ENCODE measurements around the gene SNAP29. TPM values are rescaled to one million over a fixed set of nuclear protein-coding genes. Genes with fewer than 3 reads are reported as not detected.
"Not testable (repeated sequence)": the region's sequence is repeated elsewhere in the genome, so short reads cannot be mapped to it uniquely, and the experiment has no call there.

Gene SNAP29
- total RNA-seq, 1 donor from 2014 or later = 20.2 TPM

- no peaks in the 10 kb centered on the region for H3K4me1 Mint-ChIP-seq
- no peaks in the 10 kb centered on the region for H3K36me3 Mint-ChIP-seq (ENCODE audit: low read depth)
- H3K27me3 Mint-ChIP-seq (ENCODE audit: low read depth) = peaks cover 3% of the 10 kb centered on the region
- no peaks in the 10 kb centered on the region for H3K9me3 Mint-ChIP-seq
- no peak for TF ChIP-seq CTCF (conservative IDR thresholded peaks at IDR 0.05)
- no peak overlapping the region for H3K4me3 Mint-ChIP-seq
- DNase-seq (ENCODE audit: low read depth, low spot score) = no peak
- no peak overlapping the region for H3K27ac Mint-ChIP-seq (ENCODE audit: unreplicated experiment)
These were observed 44.3 kb downstream of the SNAP29 start for GRCh38 chr22:20903093-20903492.

- no peak overlapping the region for H3K27ac Mint-ChIP-seq (ENCODE audit: unreplicated experiment)
- H3K9me3 Mint-ChIP-seq = no peaks in the 10 kb centered on the region
- DNase-seq (ENCODE audit: low read depth, low spot score) = no peak
- H3K4me3 Mint-ChIP-seq = no peak overlapping the region
- peaks cover 3% of the 10 kb centered on the region for H3K27me3 Mint-ChIP-seq (ENCODE audit: low read depth)
- no peaks in the 10 kb centered on the region for H3K36me3 Mint-ChIP-seq (ENCODE audit: low read depth)
- TF ChIP-seq CTCF (conservative IDR thresholded peaks at IDR 0.05) = no peak
- no peaks in the 10 kb centered on the region for H3K4me1 Mint-ChIP-seq
These were observed 45.5 kb downstream of the SNAP29 start for GRCh38 chr22:20904008-20904979.

GRCh38 chr22:20904980-20905355, 46.2 kb downstream of the SNAP29 start:
- H3K27ac Mint-ChIP-seq (ENCODE audit: unreplicated experiment) = no peak overlapping the region
- H3K9me3 Mint-ChIP-seq = no peaks in the 10 kb centered on the region
- peaks cover 3% of the 10 kb centered on the region for H3K27me3 Mint-ChIP-seq (ENCODE audit: low read depth)
- no peaks in the 10 kb centered on the region for H3K36me3 Mint-ChIP-seq (ENCODE audit: low read depth)
- DNase-seq (ENCODE audit: low read depth, low spot score) = no peak
- TF ChIP-seq CTCF (conservative IDR thresholded peaks at IDR 0.05) = no peak
- no peaks in the 10 kb centered on the region for H3K4me1 Mint-ChIP-seq
- H3K4me3 Mint-ChIP-seq = no peak overlapping the region

- no peak for TF ChIP-seq CTCF (conservative IDR thresholded peaks at IDR 0.05)
- Mint-ChIP-seq H3K9me3 (no peaks in the 10 kb centered on the region), H3K4me3 (no peak overlapping the region), H3K27ac (ENCODE audit: unreplicated experiment) (no peak overlapping the region), H3K36me3 (ENCODE audit: low read depth) (no peaks in the 10 kb centered on the region), H3K27me3 (ENCODE audit: low read depth) (peaks cover 3% of the 10 kb centered on the region), H3K4me1 (no peaks in the 10 kb centered on the region)
- no peak for DNase-seq (ENCODE audit: low read depth, low spot score)
These were observed 46.9 kb downstream of the SNAP29 start for GRCh38 chr22:20905415-20906386.

GRCh38 chr22:20906387-20906767, 47.6 kb downstream of the SNAP29 start:
- Mint-ChIP-seq H3K27ac (ENCODE audit: unreplicated experiment) (no peak overlapping the region), H3K27me3 (ENCODE audit: low read depth) (peaks cover 3% of the 10 kb centered on the region), H3K4me3 (no peak overlapping the region), H3K9me3 (no peaks in the 10 kb centered on the region), H3K36me3 (ENCODE audit: low read depth) (no peaks in the 10 kb centered on the region), H3K4me1 (no peaks in the 10 kb centered on the region)
- DNase-seq (ENCODE audit: low read depth, low spot score) = no peak
- TF ChIP-seq CTCF (conservative IDR thresholded peaks at IDR 0.05) = no peak

GRCh38 chr22:20908717-20909116, 49.9 kb downstream of the SNAP29 start:
- H3K27me3 Mint-ChIP-seq (ENCODE audit: low read depth); H3K27ac Mint-ChIP-seq (ENCODE audit: unreplicated experiment); H3K9me3 Mint-ChIP-seq; DNase-seq (ENCODE audit: low read depth, low spot score); H3K4me3 Mint-ChIP-seq; H3K4me1 Mint-ChIP-seq; H3K36me3 Mint-ChIP-seq (ENCODE audit: low read depth): not testable (repeated sequence)
